Ovary (tissue), 3 donors: ENCODE measurements around the gene GAPT.

Experiments
- CTCF ChIP-seq, 3 donors: fragments of 450-650 bp in 2 of 3; fragments of 200-600 bp in 1 of 3; IDR thresholded peaks; one replicate each; pipeline versions ENCODE4 v1.5.1 to v1.8.0; 2016 to 2022; ENCODE audit warnings: antibody characterized with exemption in 3 of 3, mild to moderate bottlenecking in 1 of 3
- EP300 ChIP-seq: sonication (generic); formaldehyde crosslinking; IDR thresholded peaks from one replicate; pipeline ENCODE4 v1.6.1; 2017; ENCODE audit warnings: antibody characterized with exemption
- POLR2A ChIP-seq: fragments of 450-650 bp; IDR thresholded peaks from one replicate; pipeline ENCODE4 v1.6.1; 2017; ENCODE audit warnings: antibody characterized with exemption, mild to moderate bottlenecking, moderate library complexity
- donor health status: DM: no; HTN: no; CAD: no.

- TF ChIP-seq POLR2A (no peak), CTCF (IDR thresholded peaks at IDR 0.05) (no peak), EP300 (no peak)
Measured at GRCh38 chr5:58459146-58460001, 31.9 kb upstream of the GAPT start.
